Ramos (cell line): ENCODE results near the gene SLC22A4.

Experiments
- in situ Hi-C: fragments of 300-500 bp; cut with MboI; formaldehyde crosslinking; loops from one replicate; pipeline ENCODE4 v1.14.3; 2022; ENCODE audit warnings: low sequenced_read_pairs; ENCODE audit not compliant: unreplicated experiment

Gene SLC22A4

GRCh38 chr5:132293992-132294727 lies at the start of gene SLC22A4:
SLC22A4 (plus strand) TSS chr5:132294394; CDS start chr5:132294617, 223 bp downstream.
- in situ Hi-C loops: no loop called here

- in situ Hi-C loops: no loop called here
Observed at GRCh38 chr5:132245593-132245992, 48.6 kb upstream of the SLC22A4 start.

- in situ Hi-C loops: no loop called here
Observed at GRCh38 chr5:132246806-132247205, 47.4 kb upstream of the SLC22A4 start.

DNA sequence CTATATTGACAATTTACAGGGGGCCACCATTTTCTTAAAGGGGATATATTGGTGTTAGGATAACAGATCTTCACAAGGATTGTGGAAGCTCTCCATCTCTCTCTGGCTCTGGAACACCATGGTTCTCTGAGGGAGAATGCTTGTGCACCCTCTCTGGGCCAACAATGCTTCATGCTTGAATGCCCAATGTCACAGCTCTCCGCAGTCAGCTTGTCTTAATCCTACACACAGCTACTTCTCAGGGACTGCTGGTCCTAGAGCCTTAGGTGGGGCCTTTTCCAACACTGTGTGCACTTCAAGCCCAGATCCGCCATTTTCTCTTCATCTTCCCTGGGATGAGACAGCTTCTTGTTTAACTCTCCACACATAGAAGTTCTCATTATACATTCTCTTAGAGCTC lies 43.6 kb upstream of the SLC22A4 start:
- in situ Hi-C loops: loop anchor here (25.0 kb wide), 1 partner anchor 262 kb away; no protein-coding TSS in a partner anchor

DNA sequence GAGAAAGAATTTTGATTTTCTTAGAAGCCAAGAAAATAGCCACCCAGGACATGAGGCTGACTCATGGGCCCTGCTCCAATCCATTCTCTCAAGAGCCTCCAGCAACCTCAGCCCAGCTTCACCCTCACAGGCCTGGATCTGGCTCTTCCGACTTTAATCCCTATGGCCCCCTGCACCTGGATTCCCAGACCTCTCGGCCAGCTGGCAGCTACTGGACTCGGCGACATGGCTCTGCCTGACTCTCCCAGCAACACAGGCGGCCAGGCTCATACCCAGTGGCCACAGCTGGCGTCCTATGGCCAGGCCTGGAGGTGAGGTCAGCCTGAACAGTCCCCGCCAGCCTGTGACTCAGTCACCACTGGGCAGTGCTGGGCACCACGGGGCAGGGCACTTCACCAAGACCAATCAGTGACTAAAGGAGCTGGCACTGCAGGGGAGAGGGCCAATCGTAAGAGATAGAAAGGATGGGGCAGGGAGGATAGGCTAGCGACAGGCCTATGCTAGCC lies 42.9 kb upstream of the SLC22A4 start:
- in situ Hi-C loops: loop anchor here (25.0 kb wide), 1 partner anchor 261 kb away; no protein-coding TSS in a partner anchor

GRCh38 chr5:132253008-132253441 lies 41.2 kb upstream of the SLC22A4 start:
- in situ Hi-C loops: loop anchor here (25.0 kb wide), 1 partner anchor 259 kb away; no protein-coding TSS in a partner anchor

GRCh38 chr5:132253452-132254320 lies 40.5 kb upstream of the SLC22A4 start:
- in situ Hi-C loops: loop anchor here (25.0 kb wide), 1 partner anchor 259 kb away; no protein-coding TSS in a partner anchor

GRCh38 chr5:132254321-132254977 lies 39.7 kb upstream of the SLC22A4 start:
- in situ Hi-C loops: loop anchor here (25.0 kb wide), 1 partner anchor 258 kb away; no protein-coding TSS in a partner anchor

GRCh38 chr5:132256086-132256782 lies 38.0 kb upstream of the SLC22A4 start:
- in situ Hi-C loops: loop anchor here (25.0 kb wide), 1 partner anchor 256 kb away; no protein-coding TSS in a partner anchor

DNA sequence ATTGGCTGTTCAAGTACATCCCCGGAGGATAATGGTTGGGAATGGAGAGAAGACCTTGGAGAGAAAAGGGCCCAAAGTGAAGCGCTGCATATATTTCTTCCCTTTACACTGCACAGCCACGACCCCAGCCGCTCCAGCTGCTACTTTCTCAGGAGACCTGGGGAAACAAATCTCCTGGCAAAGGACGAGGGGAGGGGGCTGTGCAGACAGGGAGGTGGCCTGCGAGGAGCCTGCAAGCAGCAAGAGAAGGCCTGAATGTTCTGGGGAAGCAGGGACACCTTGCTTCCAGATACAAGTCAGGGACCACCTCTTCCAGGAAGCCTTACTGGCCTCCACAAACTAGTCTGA lies 37.4 kb upstream of the SLC22A4 start:
- in situ Hi-C loops: loop anchor here (25.0 kb wide), 1 partner anchor 256 kb away; no protein-coding TSS in a partner anchor

DNA sequence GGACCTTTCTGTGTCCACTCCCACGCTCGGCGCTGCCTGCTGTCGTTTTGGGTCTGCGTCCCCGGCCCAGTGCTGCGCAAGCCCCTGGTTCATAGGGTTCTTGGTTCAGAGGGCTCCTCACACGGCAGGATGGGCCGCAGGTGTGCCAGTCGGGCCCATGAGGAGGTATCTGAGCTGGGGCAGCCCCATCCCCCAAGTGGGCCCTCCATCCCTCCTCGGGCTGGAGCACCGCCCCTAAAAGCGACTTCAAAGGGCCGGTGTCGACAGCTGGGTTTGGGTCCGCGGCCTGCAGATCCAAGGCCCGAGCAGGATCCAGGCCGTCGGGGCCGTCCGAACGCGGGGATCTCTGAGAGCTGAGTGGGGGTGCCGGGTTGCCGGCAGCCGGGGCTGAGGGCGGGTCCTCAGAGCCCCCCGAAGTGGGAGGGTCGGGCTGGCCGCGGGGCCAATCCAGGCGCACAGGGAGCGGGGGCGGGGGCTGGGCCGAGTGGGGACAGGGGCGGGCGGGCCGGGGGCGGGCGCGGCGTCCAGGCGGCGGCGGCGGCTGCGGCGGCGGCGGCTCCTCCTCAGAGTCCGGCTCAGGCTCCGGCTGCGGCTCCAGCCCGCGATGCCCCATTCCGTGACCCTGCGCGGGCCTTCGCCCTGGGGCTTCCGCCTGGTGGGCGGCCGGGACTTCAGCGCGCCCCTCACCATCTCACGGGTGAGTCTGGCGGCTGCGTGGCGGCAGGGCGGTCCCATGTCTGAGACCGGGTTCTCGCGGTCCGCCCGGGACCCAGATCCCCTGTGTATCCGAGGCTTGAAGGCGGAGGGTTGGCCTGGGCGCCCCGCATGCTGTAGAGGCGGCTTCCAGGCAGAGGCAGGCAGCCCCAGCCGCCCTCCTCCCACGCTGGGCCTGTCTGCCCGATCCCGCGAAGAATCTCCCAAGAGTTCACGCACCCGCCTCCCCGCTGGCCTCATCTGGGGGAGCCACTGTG lies 36.8 kb upstream of the SLC22A4 start, which contains the start of gene PDLIM4:
PDLIM4 (plus strand) TSS at position 566 of the 971 bp plus-strand sequence; CDS start at position 605, 39 bp downstream.
- in situ Hi-C loops: loop anchor here (25.0 kb wide), 1 partner anchor 255 kb away; no protein-coding TSS in a partner anchor

DNA sequence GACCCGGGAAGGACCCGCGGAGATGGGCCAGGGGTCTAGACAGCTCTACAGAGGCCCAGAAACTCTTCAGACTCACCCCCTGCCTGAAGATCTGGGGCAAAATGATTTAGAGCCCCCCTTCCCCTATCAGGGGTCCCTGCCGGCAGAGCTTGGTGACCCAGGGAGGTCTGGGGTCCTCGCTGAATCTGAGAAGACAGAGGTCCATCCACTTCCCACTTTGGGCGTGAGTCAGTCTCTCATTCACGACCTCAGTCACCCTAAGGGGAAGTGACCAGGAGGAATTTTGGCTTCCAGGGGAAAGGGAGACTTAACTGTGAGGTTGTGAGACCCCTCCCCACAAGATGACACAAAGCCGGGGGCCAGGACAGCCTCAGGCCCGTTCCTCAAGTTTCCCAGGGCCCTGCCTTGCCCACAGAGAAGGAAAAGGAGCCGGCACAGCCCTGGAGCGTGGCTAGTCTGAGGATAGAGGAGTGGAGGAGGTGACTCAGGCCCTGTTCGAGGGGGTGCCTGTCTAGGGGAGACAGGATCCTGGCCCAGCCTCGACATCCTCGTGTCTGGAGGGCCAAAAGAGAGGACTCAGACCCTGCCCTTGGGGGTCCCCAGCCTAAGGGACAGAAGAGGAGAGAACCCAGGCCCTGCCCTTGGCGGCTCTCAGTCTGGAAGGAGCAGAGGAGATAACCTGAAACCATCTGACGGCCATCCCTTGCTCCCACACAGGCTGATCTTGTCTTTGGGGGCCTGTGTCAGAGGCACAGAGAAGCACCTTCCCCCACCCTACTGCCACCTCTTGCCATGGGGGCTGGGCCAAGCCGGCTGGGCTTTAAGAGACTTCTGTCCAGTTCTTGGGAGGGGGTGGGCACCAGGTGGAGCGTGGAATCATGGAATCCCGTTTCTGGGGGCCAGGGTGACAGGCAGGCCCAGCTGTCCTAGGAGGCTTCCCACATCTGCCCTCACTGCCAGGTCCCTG lies 35.8 kb upstream of the SLC22A4 start:
- in situ Hi-C loops: loop anchor here (25.0 kb wide), 1 partner anchor 254 kb away; no protein-coding TSS in a partner anchor

DNA sequence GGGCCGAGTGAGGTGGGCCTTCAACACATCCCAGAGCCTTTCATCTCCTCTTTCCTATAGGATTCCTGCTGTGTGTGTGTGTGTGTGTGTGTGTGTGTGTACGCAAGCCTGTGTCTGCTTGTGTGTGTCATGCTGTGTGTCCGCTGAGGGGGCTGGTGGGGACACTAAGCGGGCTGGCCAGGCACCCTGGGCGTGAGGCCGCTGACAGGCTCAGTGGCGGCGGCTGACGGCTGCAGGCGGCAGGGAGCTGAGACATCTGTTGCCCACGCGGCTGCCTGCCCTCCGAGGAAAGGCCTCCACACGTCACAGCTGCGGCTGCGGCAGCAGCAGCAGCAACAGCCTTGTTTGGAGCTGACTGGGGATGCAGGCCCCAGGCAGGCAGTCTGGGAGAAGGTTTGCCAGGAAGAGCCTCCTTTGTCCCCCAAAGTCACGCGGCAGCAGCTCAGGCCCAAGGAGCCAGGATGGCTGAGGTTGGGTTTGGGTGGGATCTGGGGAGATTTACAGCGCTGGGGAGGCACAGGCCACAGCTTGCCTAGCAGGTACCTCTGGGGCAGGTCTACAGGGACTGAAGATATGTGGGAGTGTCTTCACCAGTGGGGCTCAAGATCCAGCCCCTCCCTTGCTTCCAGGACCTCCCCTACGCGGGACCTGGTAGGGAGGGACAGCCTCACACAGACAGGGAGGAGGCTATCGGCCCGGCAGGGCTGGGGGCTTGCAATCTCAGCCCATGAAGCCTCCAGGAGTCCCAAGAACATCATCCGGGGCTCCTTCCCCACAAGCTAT lies 34.9 kb upstream of the SLC22A4 start:
- in situ Hi-C loops: loop anchor here (25.0 kb wide), 1 partner anchor 253 kb away; no protein-coding TSS in a partner anchor

DNA sequence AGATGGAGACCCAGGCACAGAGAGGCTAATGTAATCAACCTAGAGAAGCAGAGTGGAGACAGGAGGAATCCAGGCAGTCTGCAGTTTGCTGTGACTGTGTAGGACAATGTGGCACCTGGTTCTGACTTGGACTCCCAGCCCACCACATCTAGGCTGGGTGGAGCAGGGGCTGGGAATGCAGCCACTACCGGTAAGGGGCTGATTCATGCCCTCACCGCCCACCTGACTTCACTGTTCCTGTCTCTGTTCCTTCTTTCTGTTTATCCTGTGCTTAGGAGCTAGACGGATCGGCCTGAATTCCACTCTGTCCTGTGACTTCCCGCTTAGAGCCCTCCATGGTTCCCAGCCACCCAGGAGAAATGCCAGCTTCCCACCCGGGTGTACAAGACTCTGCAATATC lies 34.1 kb upstream of the SLC22A4 start:
- in situ Hi-C loops: loop anchor here (25.0 kb wide), 1 partner anchor 252 kb away; no protein-coding TSS in a partner anchor

DNA sequence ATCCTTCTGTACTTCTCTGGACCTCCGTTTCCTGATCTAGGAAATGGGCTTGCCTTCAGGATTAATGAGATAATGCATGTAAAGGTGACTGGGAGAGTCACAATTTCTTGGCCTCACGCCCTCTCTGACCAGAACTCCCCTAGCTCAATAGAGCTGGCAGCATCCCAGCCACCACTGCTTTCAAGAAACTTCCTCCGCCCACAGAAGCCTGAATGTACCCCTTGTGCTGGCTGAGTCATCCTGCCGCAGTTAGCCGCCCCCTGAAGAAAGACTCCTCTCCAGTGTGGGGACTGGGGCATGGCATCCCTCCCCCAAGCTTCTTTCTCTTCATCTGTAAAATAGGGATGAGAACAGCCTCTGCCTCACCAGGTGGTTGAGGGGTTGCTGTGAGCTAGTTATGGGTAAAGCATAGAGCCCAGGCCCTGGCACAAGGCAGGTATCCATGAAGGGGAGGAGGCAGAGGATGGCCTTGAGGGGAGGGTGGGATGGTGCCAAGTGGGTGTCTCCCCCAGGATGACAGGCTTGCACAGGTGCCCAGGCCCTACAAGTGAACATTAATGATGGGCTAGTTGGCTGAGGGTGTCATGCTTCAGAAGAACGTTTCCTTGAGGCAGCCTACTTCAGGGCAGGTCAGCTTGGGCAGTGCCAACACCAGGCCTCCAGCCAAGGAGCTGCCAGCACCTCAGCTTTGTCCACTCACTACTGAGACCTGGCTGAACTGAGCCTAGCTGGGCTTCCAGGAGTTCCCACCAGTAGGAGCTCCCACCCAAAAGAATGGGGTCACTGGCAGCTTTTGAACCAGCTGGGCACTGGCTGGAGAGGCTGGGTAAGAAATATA lies 33.3 kb upstream of the SLC22A4 start:
- in situ Hi-C loops: loop anchor here (25.0 kb wide), 1 partner anchor 251 kb away; no protein-coding TSS in a partner anchor
